Measurements from ENCODE around the gene CYTH3. TPM values are rescaled to one million over a fixed set of nuclear protein-coding genes. Genes with fewer than 3 reads are reported as not detected.
A peak's percentile ranks its signal among the peaks of the same experiment; 100 is the strongest.

Gene CYTH3
- total and polyA plus RNA-seq, 9 of the 15 experiments (the other 6 are each of a cell fraction or from before 2014, with no cell fraction given), result 0.25 to 15.2 (median 11.4) TPM

DNA sequence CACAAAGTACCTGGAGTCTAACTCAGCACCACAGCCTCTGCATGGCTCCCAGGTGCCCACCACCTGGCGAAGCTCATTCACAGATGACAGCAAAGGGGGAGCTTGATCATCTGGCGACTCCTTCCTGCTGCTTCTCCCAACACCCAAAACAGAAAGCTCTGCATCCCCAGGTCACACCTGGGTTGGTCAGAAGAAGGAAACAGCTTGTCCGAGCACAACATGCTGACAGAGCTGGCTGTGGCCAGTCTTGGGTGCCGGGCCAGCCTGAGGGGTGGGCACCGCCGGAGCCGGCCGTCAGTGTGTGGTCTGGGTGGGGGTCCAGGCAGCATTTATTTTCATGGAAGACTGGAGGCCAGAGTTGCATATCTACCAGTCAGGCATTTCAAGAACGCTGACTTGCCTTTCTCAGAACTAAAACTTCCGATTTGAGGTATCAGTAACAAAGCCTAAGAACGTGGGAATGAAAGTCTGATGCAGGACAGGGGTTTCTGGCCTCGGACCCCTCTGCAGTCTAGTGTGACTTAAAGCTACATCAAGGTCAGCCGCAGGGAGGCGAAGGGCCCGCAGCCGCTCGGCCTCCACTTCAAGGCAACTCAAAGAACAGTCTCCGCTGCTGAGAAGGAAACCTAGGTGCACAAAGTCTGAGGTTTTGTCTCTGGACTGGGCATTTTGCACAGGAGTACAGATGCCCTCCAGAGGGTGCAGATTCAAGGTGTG, 109.6 kb downstream of the CYTH3 start:
- peak; percentile 29; the same call in 1 of the 2 replicates for TF ChIP-seq POLR2G (IDR thresholded peaks at IDR 0.05; ENCODE audit: low read depth, low read length)
- no peak for TF ChIP-seq PCBP1 (IDR thresholded peaks at IDR 0.05; ENCODE audit: low read depth, low read length, poor library complexity, severe bottlenecking)
- in situ Hi-C loops (cut with MboI), result no loop called here
- 0 out of 2 replicates have a peak, but pooled peaks cover 7% of the 10 kb centered on the region for H4K20me1 ChIP-seq (replicated peaks; ENCODE audit: control insufficient read depth, insufficient read depth, low read length)
- no peaks in the 10 kb centered on the region for H3K79me2 ChIP-seq (ENCODE audit: control insufficient read depth, insufficient read depth, low read length)
- peaks cover 70% of the 10 kb centered on the region; the same call in 2 of the 3 replicates for H3K36me3 ChIP-seq (ENCODE audit: control insufficient read depth, insufficient read depth, low read length)
- no peaks in the 10 kb centered on the region for H3K27me3 ChIP-seq (ENCODE audit: control insufficient read depth in 2 of 2, insufficient read depth in 2 of 2, low read length in 2 of 2)
- DNase-seq (ENCODE audit: extremely low read depth in 1 of 4, low spot score in 3 of 4), result no peak
- H3K4me3 ChIP-seq, result no peak overlapping the region
- FAIRE-seq, result no peak
- no peaks in the 10 kb centered on the region for H3K9me3 ChIP-seq (replicated peaks; ENCODE audit: control insufficient read depth, insufficient read depth, low read depth, low read length)
- no peaks in the 10 kb centered on the region for H3K9me1 ChIP-seq (ENCODE audit: control insufficient read depth, insufficient read depth, low read length)
- BruUV-seq (replicated peaks), result no TSS peak
- no peak overlapping the region for H3K9ac ChIP-seq (ENCODE audit: insufficient read depth in 1 of 2, low read depth in 2 of 2, low read length in 2 of 2)
- intact Hi-C loops (cut with micrococcal nuclease), result no loop called here
- no peak overlapping the region for H2AFZ ChIP-seq (ENCODE audit: low read depth, low read length)
- H3K4me2 ChIP-seq (ENCODE audit: insufficient read depth, low read length), result no peak overlapping the region
- no peak for ATAC-seq
- CTCF ChIA-PET (ENCODE audit: low intra/inter-chr PET ratio), result no interaction called here
- POLR2A ChIA-PET, result interaction anchor here (0.6 to 1.4 kb wide), 2 partner anchors 20 to 154 kb away, joined by 3 read pairs; partner anchors contain the start of genes AIMP2 and PMS2
- H3K4me1 ChIP-seq (replicated peaks in 1 of 2; ENCODE audit: control insufficient read depth in 2 of 2, insufficient read depth in 2 of 2, low read length in 2 of 2), result peaks cover 0 to 20% of the 10 kb centered on the region in 2 experiments; a peak in 1 of 5 replicates
- no peak overlapping the region for H3K27ac ChIP-seq (ENCODE audit: extremely low read depth, low read depth, low read length)
- WGBS (ENCODE audit: insufficient coverage, low coverage, missing lambda C conversion rate), result 89% methylated on average over 18 of the region's 18 CpGs

- H3K4me3 ChIP-seq, result no peak overlapping the region
- WGBS (ENCODE audit: insufficient coverage, low coverage, missing lambda C conversion rate), result 84% methylated on average over 8 of the region's 8 CpGs
- CTCF ChIA-PET (ENCODE audit: low intra/inter-chr PET ratio), result no interaction called here
- H3K27ac ChIP-seq (ENCODE audit: extremely low read depth, low read depth, low read length), result no peak overlapping the region
- no peak overlapping the region for H3K4me2 ChIP-seq (ENCODE audit: insufficient read depth, low read length)
- H3K9me3 ChIP-seq (replicated peaks; ENCODE audit: control insufficient read depth, insufficient read depth, low read depth, low read length), result no peaks in the 10 kb centered on the region
- no peaks in the 10 kb centered on the region for H3K79me2 ChIP-seq (ENCODE audit: control insufficient read depth, insufficient read depth, low read length)
- in situ Hi-C loops (cut with MboI) (no loop called here), intact Hi-C loops (cut with micrococcal nuclease) (no loop called here)
- H4K20me1 ChIP-seq (replicated peaks; ENCODE audit: control insufficient read depth, insufficient read depth, low read length), result 0 out of 2 replicates have a peak, but pooled peaks cover 8% of the 10 kb centered on the region
- ATAC-seq, result peak; percentile 9; the same call in 2 of the 3 replicates
- no peak for FAIRE-seq
- peaks cover 74% of the 10 kb centered on the region; the same call in 2 of the 3 replicates for H3K36me3 ChIP-seq (ENCODE audit: control insufficient read depth, insufficient read depth, low read length)
- DNase-seq (ENCODE audit: extremely low read depth in 1 of 4, low spot score in 3 of 4), result no peak
- H3K27me3 ChIP-seq (ENCODE audit: control insufficient read depth in 2 of 2, insufficient read depth in 2 of 2, low read length in 2 of 2), result no peaks in the 10 kb centered on the region
- POLR2A ChIA-PET, result interaction anchor here (0.6 to 1.4 kb wide), 2 partner anchors 21 to 153 kb away, joined by 3 read pairs; partner anchors contain the start of genes AIMP2 and PMS2
- no peaks in the 10 kb centered on the region for H3K9me1 ChIP-seq (ENCODE audit: control insufficient read depth, insufficient read depth, low read length)
- TF ChIP-seq POLR2A (conservative IDR thresholded peaks at IDR 0.05), result peak; percentile 35; the same call in 1 of the 2 replicates
- peak; percentile 5; the same call in 1 of the 2 replicates for TF ChIP-seq POLR2G (IDR thresholded peaks at IDR 0.05; ENCODE audit: low read depth, low read length)
- TF ChIP-seq ZNF592 (IDR thresholded peaks at IDR 0.05), result no peak
- TF ChIP-seq SMARCA5 (IDR thresholded peaks at IDR 0.05), result no peak
- 0 out of 2 replicates have a peak, but pooled peaks have one; percentile 22 for TF ChIP-seq SUPT5H (IDR thresholded peaks at IDR 0.05)
- TF ChIP-seq, protein P1, sequence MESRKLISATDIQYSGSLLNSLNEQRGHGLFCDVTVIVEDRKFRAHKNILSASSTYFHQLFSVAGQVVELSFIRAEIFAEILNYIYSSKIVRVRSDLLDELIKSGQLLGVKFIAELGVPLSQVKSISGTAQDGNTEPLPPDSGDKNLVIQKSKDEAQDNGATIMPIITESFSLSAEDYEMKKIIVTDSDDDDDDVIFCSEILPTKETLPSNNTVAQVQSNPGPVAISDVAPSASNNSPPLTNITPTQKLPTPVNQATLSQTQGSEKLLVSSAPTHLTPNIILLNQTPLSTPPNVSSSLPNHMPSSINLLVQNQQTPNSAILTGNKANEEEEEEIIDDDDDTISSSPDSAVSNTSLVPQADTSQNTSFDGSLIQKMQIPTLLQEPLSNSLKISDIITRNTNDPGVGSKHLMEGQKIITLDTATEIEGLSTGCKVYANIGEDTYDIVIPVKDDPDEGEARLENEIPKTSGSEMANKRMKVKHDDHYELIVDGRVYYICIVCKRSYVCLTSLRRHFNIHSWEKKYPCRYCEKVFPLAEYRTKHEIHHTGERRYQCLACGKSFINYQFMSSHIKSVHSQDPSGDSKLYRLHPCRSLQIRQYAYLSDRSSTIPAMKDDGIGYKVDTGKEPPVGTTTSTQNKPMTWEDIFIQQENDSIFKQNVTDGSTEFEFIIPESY (CRISPR knock-in tag; IDR thresholded peaks at IDR 0.05), result peak; percentile 88
- H2AFZ ChIP-seq (ENCODE audit: low read depth, low read length), result no peak overlapping the region
- peaks cover 0 to 16% of the 10 kb centered on the region in 2 experiments; a peak in 1 of 5 replicates for H3K4me1 ChIP-seq (replicated peaks in 1 of 2; ENCODE audit: control insufficient read depth in 2 of 2, insufficient read depth in 2 of 2, low read length in 2 of 2)
- BruUV-seq (replicated peaks), result no TSS peak
- H3K9ac ChIP-seq (ENCODE audit: insufficient read depth in 1 of 2, low read depth in 2 of 2, low read length in 2 of 2), result no peak overlapping the region
Observed at GRCh38 chr7:6162331-6162620, 110.1 kb downstream of the CYTH3 start.

Measured in K562 (cell line).